Measurements from ENCODE around the gene IL1F10.

GRCh38 chr2:113113807-113114206, 46.0 kb downstream of the IL1F10 start:
- TF ChIP-seq CTCF (IDR thresholded peaks at IDR 0.05; ENCODE audit: insufficient read depth, low read length): no peak
- no peak for TF ChIP-seq REST (IDR thresholded peaks at IDR 0.05; ENCODE audit: insufficient replicate concordance, low read depth)
- TF ChIP-seq GABPA (IDR thresholded peaks at IDR 0.05; ENCODE audit: low read depth): no peak
- no peak for TF ChIP-seq SPI1 (IDR thresholded peaks at IDR 0.05; ENCODE audit: borderline replicate concordance, low read depth)

Data from HL-60 (cell line).